Nephron progenitor cell (in vitro differentiated cells): Measurements from ENCODE around the gene MAGIX.

ENCODE experiments used
- DNase-seq: peaks from one replicate; pipeline ENCODE4 v3.0.0; 2021
- H3K27ac Mint-ChIP-seq: 2 replicates; pipeline ENCODE4 v1.8.0; 2021; ENCODE audit warnings: mild to moderate bottlenecking, moderate library complexity, mixed read lengths
- H3K27me3 Mint-ChIP-seq: 2 replicates; pipeline ENCODE4 v1.8.0; 2021; ENCODE audit warnings: mild to moderate bottlenecking, low read depth, mixed read lengths; ENCODE audit not compliant: poor library complexity
- H3K36me3 Mint-ChIP-seq: 2 replicates; pipeline ENCODE4 v1.8.0; 2021; ENCODE audit warnings: low read depth, mixed read lengths
- H3K4me1 Mint-ChIP-seq: 2 replicates; pipeline ENCODE4 v1.8.0; 2021; ENCODE audit warnings: mixed read lengths
- H3K4me3 Mint-ChIP-seq: 2 replicates; pipeline ENCODE4 v1.8.0; 2021; ENCODE audit warnings: mild to moderate bottlenecking, moderate library complexity, mixed read lengths
- H3K9me3 Mint-ChIP-seq: 2 replicates; pipeline ENCODE4 v1.8.0; 2021; ENCODE audit warnings: mild to moderate bottlenecking, moderate library complexity, mixed read lengths
- TF ChIP-seq, protein P1 (sequence below): fragments of 200-600 bp; sonication (generic); IDR thresholded peaks from 2 replicates; pipeline ENCODE4 v1.5.0; 2021; ENCODE audit warnings: antibody characterized with exemption

Gene MAGIX

DNA sequence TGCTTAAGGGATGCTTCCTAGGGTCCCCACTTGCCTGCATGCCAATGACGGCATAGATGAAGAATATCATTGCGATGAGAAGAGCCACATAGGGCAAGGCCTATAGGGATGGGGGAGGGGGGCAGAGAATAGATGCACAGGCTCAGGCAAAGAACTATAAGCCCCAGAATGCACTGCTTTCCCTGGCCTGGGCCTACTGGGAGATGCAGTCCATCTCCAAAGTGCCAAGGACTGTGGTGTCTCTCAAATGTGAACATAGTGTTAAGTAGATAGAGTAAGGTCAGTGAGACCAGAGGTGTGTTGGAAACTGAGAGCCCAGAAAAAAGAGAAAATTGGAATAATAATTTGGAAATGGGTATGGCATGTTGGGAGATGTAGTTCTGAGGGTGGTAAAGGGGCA, 49.7 kb downstream of the MAGIX start:
- no peak overlapping the region for H3K4me3 Mint-ChIP-seq
- no peaks in the 10 kb centered on the region for H3K4me1 Mint-ChIP-seq
- peaks cover 71% of the 10 kb centered on the region for H3K9me3 Mint-ChIP-seq
- H3K27ac Mint-ChIP-seq: no peak overlapping the region
- no peaks in the 10 kb centered on the region for H3K36me3 Mint-ChIP-seq
- no peak for DNase-seq
- peaks cover 12% of the 10 kb centered on the region for H3K27me3 Mint-ChIP-seq
- TF ChIP-seq, protein P1, sequence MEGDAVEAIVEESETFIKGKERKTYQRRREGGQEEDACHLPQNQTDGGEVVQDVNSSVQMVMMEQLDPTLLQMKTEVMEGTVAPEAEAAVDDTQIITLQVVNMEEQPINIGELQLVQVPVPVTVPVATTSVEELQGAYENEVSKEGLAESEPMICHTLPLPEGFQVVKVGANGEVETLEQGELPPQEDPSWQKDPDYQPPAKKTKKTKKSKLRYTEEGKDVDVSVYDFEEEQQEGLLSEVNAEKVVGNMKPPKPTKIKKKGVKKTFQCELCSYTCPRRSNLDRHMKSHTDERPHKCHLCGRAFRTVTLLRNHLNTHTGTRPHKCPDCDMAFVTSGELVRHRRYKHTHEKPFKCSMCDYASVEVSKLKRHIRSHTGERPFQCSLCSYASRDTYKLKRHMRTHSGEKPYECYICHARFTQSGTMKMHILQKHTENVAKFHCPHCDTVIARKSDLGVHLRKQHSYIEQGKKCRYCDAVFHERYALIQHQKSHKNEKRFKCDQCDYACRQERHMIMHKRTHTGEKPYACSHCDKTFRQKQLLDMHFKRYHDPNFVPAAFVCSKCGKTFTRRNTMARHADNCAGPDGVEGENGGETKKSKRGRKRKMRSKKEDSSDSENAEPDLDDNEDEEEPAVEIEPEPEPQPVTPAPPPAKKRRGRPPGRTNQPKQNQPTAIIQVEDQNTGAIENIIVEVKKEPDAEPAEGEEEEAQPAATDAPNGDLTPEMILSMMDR: no peak

DNA sequence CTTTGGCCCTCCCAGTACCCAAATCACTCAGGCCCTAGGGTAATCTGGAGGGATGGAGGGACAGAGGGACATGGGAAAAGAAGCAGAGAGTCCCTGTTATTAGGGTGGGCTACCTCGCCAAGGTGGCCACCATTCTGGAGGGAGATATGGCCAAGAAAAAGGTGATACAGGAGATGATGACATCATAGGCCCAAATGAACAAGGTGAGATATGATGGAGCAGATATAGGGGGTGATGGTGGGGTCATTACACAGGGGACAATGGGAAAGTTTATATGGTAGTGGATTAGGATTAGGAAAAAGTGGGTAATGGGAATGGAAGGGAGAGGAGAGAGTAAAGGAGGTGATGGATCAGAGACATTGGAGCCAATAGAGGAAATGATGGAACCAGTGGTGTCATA, 50.3 kb downstream of the MAGIX start:
- no peak overlapping the region for H3K27ac Mint-ChIP-seq
- TF ChIP-seq, protein P1: no peak
- no peak for DNase-seq
- H3K9me3 Mint-ChIP-seq: peaks cover 76% of the 10 kb centered on the region
- H3K27me3 Mint-ChIP-seq: peaks cover 15% of the 10 kb centered on the region
- H3K4me3 Mint-ChIP-seq: no peak overlapping the region
- H3K4me1 Mint-ChIP-seq: no peaks in the 10 kb centered on the region
- no peaks in the 10 kb centered on the region for H3K36me3 Mint-ChIP-seq

DNA sequence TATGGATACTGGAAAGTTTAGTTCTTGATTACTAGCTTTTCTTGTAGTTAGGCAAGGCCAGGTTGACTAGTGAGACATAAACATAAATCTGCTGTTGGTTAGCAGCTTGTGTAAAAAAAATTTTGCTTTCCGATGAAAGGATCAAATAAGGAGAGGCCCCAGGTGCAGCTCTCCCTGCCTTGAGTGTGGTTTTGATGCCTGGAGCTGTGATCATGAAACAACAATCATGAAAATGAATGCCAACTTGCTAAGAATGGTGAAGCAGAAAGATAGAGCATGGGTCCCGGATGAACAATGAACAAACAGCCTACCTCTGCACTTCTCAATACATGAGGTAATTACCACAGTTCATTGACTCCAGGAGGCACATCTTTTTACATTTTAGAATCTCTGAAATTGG, 51.9 kb downstream of the MAGIX start:
- Mint-ChIP-seq H3K27ac (no peak overlapping the region), H3K4me1 (no peaks in the 10 kb centered on the region), H3K4me3 (no peak overlapping the region), H3K36me3 (no peaks in the 10 kb centered on the region), H3K9me3 (peaks cover 82% of the 10 kb centered on the region), H3K27me3 (peaks cover 22% of the 10 kb centered on the region)
- no peak for DNase-seq
- TF ChIP-seq, protein P1: no peak

GRCh38 chrX:49214996-49215526, 52.5 kb downstream of the MAGIX start:
- no peaks in the 10 kb centered on the region for H3K36me3 Mint-ChIP-seq

More at GRCh38 chrX:49214996-49215526, 52.5 kb downstream of the MAGIX start:
- Mint-ChIP-seq H3K9me3 (peaks cover 86% of the 10 kb centered on the region), H3K27ac (no peak overlapping the region), H3K4me3 (no peak overlapping the region), H3K4me1 (no peaks in the 10 kb centered on the region), H3K27me3 (peaks cover 25% of the 10 kb centered on the region)
- DNase-seq: no peak
- TF ChIP-seq, protein P1: no peak
